Measurements from ENCODE around the gene ENDOU.

ENDOU gene

DNA sequence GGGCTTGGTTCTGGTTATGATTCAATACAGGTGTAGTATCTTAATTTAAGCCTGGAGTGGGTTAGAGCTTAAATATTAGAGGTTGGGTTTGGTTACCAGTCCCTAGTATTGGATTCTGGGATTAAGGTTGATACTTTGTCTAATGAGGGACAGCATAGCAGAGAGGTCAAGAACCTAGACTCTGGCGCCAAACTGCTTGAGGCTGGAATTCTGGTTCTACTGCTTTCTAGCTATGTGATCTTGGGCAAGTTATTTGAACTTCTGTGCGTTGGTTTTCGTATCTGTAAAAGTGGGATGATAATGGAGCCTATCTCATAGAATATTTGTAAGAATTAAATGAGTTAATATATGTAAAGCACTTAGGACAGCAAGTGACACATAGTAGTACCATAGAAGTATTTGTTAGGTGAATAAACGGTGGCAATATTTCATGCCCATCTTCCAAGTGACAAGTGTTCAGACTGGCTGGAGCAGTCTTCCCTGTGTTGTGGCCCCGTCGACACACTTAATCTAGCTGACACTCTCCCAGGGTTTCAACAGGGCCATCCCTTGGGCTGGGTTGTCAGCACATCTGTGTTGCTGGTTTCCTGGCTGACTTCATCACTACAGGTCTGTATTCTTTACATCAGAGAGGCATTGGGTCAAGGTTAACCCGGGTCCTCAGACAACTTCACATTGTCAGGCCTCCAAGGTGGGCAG is 3.0 kb downstream of the ENDOU start:
- TF ChIP-seq POLR2AphosphoS5 (IDR thresholded peaks at IDR 0.05; ENCODE audit: low read depth, low read length): no peak
- TF ChIP-seq, protein P1, sequence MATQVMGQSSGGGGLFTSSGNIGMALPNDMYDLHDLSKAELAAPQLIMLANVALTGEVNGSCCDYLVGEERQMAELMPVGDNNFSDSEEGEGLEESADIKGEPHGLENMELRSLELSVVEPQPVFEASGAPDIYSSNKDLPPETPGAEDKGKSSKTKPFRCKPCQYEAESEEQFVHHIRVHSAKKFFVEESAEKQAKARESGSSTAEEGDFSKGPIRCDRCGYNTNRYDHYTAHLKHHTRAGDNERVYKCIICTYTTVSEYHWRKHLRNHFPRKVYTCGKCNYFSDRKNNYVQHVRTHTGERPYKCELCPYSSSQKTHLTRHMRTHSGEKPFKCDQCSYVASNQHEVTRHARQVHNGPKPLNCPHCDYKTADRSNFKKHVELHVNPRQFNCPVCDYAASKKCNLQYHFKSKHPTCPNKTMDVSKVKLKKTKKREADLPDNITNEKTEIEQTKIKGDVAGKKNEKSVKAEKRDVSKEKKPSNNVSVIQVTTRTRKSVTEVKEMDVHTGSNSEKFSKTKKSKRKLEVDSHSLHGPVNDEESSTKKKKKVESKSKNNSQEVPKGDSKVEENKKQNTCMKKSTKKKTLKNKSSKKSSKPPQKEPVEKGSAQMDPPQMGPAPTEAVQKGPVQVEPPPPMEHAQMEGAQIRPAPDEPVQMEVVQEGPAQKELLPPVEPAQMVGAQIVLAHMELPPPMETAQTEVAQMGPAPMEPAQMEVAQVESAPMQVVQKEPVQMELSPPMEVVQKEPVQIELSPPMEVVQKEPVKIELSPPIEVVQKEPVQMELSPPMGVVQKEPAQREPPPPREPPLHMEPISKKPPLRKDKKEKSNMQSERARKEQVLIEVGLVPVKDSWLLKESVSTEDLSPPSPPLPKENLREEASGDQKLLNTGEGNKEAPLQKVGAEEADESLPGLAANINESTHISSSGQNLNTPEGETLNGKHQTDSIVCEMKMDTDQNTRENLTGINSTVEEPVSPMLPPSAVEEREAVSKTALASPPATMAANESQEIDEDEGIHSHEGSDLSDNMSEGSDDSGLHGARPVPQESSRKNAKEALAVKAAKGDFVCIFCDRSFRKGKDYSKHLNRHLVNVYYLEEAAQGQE (IDR thresholded peaks at IDR 0.05; ENCODE audit: insufficient read depth in 1 of 2, low read depth in 2 of 2, low read length in 2 of 2): no peak
- no peak for TF ChIP-seq SIN3A (IDR thresholded peaks at IDR 0.05; ENCODE audit: borderline replicate concordance, insufficient read depth, low read length)
- TF ChIP-seq TAF1 (IDR thresholded peaks at IDR 0.05; ENCODE audit: borderline replicate concordance, insufficient read depth, low read length): no peak
- TF ChIP-seq FOXP2 (optimal IDR thresholded peaks at IDR 0.05; ENCODE audit: borderline replicate concordance, extremely low read depth, extremely low read length, insufficient read depth): no peak

DNA sequence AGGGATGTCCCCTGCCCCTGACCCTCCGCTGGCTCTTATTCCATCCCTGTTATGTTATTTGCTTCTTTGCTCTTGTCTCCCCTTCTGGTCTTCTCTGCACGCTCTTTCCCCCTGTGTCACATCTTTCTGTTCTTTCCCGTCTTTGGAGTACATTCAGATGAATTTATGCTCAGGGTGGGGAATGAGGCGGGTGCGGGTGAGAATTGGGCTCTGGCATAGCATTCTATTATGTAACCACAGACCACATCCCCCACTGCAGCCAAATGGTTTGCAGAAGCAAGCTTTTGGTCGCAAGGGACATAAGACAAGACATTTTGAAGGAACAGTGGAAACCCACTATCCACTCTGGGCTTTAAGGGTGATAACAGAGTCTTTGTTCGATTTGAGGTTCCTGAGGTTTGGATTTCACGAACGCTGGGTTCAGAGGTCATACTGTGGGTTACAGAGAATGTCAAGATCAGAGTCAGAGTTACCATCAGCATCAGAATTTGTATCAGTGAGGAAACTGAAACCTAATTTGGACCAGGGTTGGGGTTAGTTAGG is 3.8 kb downstream of the ENDOU start:
- TF ChIP-seq FOXP2 (optimal IDR thresholded peaks at IDR 0.05; ENCODE audit: borderline replicate concordance, extremely low read depth, extremely low read length, insufficient read depth) (no peak), SIN3A (IDR thresholded peaks at IDR 0.05; ENCODE audit: borderline replicate concordance, insufficient read depth, low read length) (no peak), TAF1 (IDR thresholded peaks at IDR 0.05; ENCODE audit: borderline replicate concordance, insufficient read depth, low read length) (no peak), POLR2AphosphoS5 (IDR thresholded peaks at IDR 0.05; ENCODE audit: low read depth, low read length) (no peak)
- TF ChIP-seq, protein P1 (IDR thresholded peaks at IDR 0.05; ENCODE audit: insufficient read depth in 1 of 2, low read depth in 2 of 2, low read length in 2 of 2): no peak

DNA sequence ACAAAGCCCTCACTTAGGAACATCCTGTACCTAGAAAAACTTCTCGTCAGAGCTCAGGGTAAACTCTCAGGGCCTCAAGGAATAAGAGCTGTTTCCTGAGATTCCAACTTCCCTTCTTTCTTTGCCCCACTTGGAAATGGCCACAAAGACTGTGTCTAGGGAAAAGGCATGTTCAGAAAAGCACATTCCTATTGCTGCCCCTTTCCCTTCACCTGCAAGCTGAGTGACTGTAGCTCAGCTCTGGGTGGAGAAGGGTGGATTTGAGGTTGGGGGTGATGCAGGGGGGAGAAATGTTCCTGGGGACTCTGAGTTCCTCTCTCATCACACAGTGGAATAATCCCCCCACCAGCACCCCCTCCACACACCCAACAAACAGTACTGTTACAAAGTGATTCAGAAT is 6.8 kb downstream of the ENDOU start:
- TF ChIP-seq FOXP2 (optimal IDR thresholded peaks at IDR 0.05; ENCODE audit: borderline replicate concordance, extremely low read depth, extremely low read length, insufficient read depth): no peak
- TF ChIP-seq SIN3A (IDR thresholded peaks at IDR 0.05; ENCODE audit: borderline replicate concordance, insufficient read depth, low read length): no peak

DNA sequence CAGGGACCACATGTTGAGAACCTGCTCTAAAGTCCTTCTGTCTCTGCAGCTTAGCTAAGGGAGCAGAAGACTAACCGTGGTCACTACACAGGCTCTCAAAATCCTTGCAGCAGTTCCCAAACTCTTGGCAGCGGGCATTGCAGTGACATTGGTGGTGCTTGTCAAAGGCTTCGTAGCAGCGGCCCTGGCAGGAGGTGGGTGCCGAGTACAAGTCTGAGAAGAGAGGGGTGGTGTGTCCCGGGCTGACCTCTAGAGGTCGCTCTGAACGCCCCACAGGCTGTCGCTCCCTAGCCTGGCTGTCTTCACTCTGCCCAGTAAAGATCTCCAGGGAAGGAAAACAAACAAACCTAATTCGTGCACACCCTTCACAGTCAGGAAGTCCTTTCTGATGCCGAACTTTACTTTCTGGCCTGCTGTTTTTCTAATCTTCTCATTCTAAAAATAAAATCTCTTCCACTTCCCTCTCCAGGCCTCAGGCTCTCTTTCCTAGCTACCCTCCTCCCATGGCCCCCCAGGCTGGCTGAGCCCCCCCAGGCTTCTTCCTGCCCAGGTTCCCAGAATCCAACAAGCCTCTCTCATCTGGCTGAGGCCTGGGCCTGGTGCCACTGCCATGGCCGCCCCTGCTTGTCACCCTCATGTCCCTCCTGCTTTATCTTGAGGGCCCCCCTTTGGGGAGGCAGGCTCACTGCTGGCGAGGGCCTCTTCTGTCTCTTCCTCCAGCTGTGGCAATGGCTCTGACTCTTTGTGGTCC is 7.7 kb downstream of the ENDOU start:
- TF ChIP-seq TAF1 (IDR thresholded peaks at IDR 0.05; ENCODE audit: borderline replicate concordance, insufficient read depth, low read length): no peak
- TF ChIP-seq FOXP2 (optimal IDR thresholded peaks at IDR 0.05; ENCODE audit: borderline replicate concordance, extremely low read depth, extremely low read length, insufficient read depth): no peak
- no peak for TF ChIP-seq POLR2AphosphoS5 (IDR thresholded peaks at IDR 0.05; ENCODE audit: low read depth, low read length)
- no peak for TF ChIP-seq SIN3A (IDR thresholded peaks at IDR 0.05; ENCODE audit: borderline replicate concordance, insufficient read depth, low read length)
- TF ChIP-seq, protein P1 (IDR thresholded peaks at IDR 0.05; ENCODE audit: insufficient read depth in 1 of 2, low read depth in 2 of 2, low read length in 2 of 2): no peak

DNA sequence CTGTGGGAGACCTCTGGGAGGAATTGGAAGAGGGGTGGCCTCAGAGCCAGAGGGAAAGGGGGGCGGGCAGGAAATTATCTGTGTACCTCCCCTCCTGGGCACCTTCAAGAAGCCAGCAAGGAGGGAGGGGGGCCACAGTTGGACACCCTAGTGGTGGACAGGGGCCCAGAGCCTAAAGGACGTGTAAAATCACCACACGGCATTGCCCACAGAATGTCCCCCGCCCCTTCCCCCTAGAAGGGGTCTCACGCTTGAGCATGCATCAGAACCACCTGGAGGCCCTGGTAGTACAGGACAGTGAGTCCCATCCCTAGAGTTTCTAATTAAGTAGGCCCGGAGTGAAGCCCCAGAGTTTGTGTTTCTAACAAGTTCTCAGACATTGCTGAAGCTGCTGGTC is 8.2 kb downstream of the ENDOU start:
- TF ChIP-seq SIN3A (IDR thresholded peaks at IDR 0.05; ENCODE audit: borderline replicate concordance, insufficient read depth, low read length): no peak
- TF ChIP-seq POLR2AphosphoS5 (IDR thresholded peaks at IDR 0.05; ENCODE audit: low read depth, low read length): no peak
- TF ChIP-seq, protein P1 (IDR thresholded peaks at IDR 0.05; ENCODE audit: insufficient read depth in 1 of 2, low read depth in 2 of 2, low read length in 2 of 2): no peak

Measured in PFSK-1 (cell line).